ENCODE data around the gene MS4A10. TPM values are rescaled to one million over a fixed set of nuclear protein-coding genes. Genes with fewer than 3 reads are reported as not detected.

MS4A10 gene
- total RNA-seq, 1 experiment from 2014 or later, result not detected

- peaks cover 19% of the 10 kb centered on the region for H3K27me3 Mint-ChIP-seq (ENCODE audit: low read depth)
Measured at GRCh38 chr11:60792521-60792920, 7.4 kb downstream of the MS4A10 start.

More at GRCh38 chr11:60792521-60792920, 7.4 kb downstream of the MS4A10 start:
- TF ChIP-seq FOXK1 (CRISPR knock-in tag; IDR thresholded peaks at IDR 0.05), result no peak
- no peak for TF ChIP-seq PRDM15 (CRISPR knock-in tag; IDR thresholded peaks at IDR 0.05)
- no peak for TF ChIP-seq MLX (CRISPR knock-in tag; IDR thresholded peaks at IDR 0.05)
- no peak for TF ChIP-seq E2F5 (CRISPR knock-in tag; IDR thresholded peaks at IDR 0.05)
- no peak for TF ChIP-seq ZNF416 (CRISPR knock-in tag; IDR thresholded peaks at IDR 0.05)
- TF ChIP-seq ZSCAN18 (CRISPR knock-in tag; IDR thresholded peaks at IDR 0.05), result no peak
- TF ChIP-seq ATF3 (CRISPR knock-in tag; conservative IDR thresholded peaks at IDR 0.05), result no peak
- no peak for TF ChIP-seq ZNF396 (CRISPR knock-in tag; IDR thresholded peaks at IDR 0.05; ENCODE audit: borderline replicate concordance)
- TF ChIP-seq ATF1 (CRISPR knock-in tag; IDR thresholded peaks at IDR 0.05), result no peak
- no peak for TF ChIP-seq ATF6 (CRISPR knock-in tag; IDR thresholded peaks at IDR 0.05)
- no peak for TF ChIP-seq OVOL2 (CRISPR knock-in tag; IDR thresholded peaks at IDR 0.05; ENCODE audit: borderline replicate concordance)
- TF ChIP-seq IRF1 (CRISPR knock-in tag; IDR thresholded peaks at IDR 0.05), result no peak
- CTCF ChIA-PET, result no interaction called here
- ATAC-seq (no peak), DNase-seq (ENCODE audit: low spot score) (no peak)
- Mint-ChIP-seq H3K27ac (no peak overlapping the region), H3K9me3 (peaks cover 49% of the 10 kb centered on the region), H3K36me3 (peaks cover 23% of the 10 kb centered on the region), H3K4me1 (no peaks in the 10 kb centered on the region), H3K4me3 (no peak overlapping the region)
- POLR2A ChIA-PET, result no interaction called here

Data from WTC11 (cell line).